ENCODE data around the gene OR2T5.
"Not testable (repeated sequence)": the region's sequence is repeated elsewhere in the genome, so short reads cannot be mapped to it uniquely, and the experiment has no call there.

OR2T5 gene

DNA sequence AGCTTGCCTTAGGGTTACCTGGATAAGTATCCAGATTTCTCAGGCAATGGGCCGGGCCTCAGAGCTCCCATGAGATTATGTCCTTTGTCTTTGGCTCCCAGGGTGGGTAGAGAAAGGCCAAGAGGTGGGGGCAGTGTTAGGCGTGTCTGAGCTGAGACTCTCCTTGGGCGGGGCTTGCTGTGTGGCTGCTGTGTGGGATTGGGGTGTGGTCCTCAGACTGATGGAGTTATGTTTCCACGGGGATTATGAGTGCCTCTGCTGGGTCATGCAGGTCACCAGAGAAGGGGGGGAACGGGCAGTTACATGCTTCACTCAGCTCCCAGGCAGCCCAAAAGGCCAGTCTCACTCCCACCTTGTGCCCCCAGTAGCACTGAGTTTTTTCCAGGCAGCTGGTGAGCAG, 8.3 kb downstream of the OR2T5 start:
- not testable (repeated sequence) for H3K4me3 ChIP-seq (ENCODE audit: low read depth, low read length)

GRCh38 chr1:248500305-248501035, 12.1 kb downstream of the OR2T5 start:
- not testable (repeated sequence) for H3K4me3 ChIP-seq (ENCODE audit: low read depth, low read length)

- not testable (repeated sequence) for H3K4me3 ChIP-seq (ENCODE audit: low read depth, low read length)
Measured at GRCh38 chr1:248507773-248508172, 19.4 kb downstream of the OR2T5 start, which contains the start of gene OR2G6. Gene OR2G6 (plus strand): TSS chr1:248508073. CDS start chr1:248521647, 13,574 bp downstream.

DNA sequence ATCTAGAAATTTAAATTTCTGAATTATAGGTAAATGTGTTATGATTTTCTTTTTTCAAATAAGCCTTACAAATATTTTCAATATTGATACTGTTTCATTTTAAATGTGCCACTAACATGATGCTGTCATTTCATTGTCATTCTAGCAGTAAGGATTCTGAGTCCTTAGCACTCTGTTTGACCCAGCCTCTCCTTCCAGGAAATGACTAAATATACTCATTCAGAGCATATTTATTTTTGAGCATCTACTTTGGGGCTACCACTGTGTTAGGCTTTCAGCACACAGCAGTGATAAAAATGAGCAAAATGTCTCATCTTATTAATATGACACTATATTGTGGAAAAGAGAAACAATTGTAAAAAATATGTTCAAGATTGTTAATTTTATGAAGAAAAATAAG, 21.8 kb downstream of the OR2T5 start:
- H3K4me3 ChIP-seq (ENCODE audit: low read depth, low read length), result not testable (repeated sequence)

DNA sequence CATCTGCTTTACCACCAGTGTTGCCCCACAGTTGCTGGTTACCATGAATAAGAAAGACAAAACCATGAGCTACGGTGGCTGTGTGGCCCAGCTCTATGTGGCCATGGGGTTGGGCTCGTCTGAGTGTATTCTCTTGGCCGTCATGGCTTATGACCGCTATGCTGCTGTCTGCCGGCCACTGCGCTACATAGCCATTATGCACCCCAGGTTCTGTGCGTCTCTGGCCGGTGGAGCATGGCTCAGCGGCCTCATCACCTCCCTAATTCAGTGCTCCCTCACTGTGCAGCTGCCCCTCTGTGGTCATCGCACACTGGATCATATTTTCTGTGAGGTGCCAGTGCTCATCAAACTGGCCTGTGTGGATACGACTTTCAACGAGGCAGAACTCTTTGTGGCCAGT, 33.5 kb downstream of the OR2T5 start:
- TF ChIP-seq CTCF (IDR thresholded peaks at IDR 0.05; ENCODE audit: low read depth, low read length), result no peak
- H3K4me3 ChIP-seq (ENCODE audit: low read depth, low read length), result no peak overlapping the region

DNA sequence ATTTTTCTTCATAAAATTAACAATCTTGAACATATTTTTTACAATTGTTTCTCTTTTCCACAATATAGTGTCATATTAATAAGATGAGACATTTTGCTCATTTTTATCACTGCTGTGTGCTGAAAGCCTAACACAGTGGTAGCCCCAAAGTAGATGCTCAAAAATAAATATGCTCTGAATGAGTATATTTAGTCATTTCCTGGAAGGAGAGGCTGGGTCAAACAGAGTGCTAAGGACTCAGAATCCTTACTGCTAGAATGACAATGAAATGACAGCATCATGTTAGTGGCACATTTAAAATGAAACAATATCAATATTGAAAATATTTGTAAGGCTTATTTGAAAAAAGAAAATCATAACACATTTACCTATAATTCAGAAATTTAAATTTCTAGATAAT, 49.1 kb downstream of the OR2T5 start:
- H3K4me3 ChIP-seq (ENCODE audit: low read depth, low read length), result not testable (repeated sequence)

All from WI38 (cell line).